Heart left ventricle (tissue), 16 donors: ENCODE measurements around the gene LAMA3. TPM values are rescaled to one million over a fixed set of nuclear protein-coding genes. Genes with fewer than 3 reads are reported as not detected.

Experiments
- ATAC-seq, 4 donors: fragments of 200-7000 bp; cut with Tn5 transposase; one replicate each; pipeline ENCODE4 v1.9.1; 2020 to 2022; ENCODE audit warnings: moderate library complexity in 4 of 4, mild to moderate bottlenecking in 3 of 4, moderate number of reproducible peaks in 1 of 4
- DNase-seq, 5 donors: peaks; one replicate each; pipeline ENCODE4 v3.0.0-alpha.2; 2020
- H3K27ac ChIP-seq, 12 donors: fragments of 200-600 bp; sonication (generic) in 4 of 12; one replicate each; pipeline versions ENCODE4 v1.5.0 to v1.8.0; 2016 to 2022; ENCODE audit warnings: mild to moderate bottlenecking in 2 of 12
- H3K27me3 ChIP-seq, 9 donors: fragments of 200-600 bp; sonication (generic) in 2 of 9; one replicate each; pipeline versions ENCODE4 v1.5.1 to v1.8.0; 2016 to 2022; ENCODE audit warnings: mild to moderate bottlenecking in 3 of 9
- H3K36me3 ChIP-seq, 9 donors: fragments of 200-600 bp; sonication (generic) in 2 of 9; one replicate each; pipeline versions ENCODE4 v1.5.0 to v1.8.0; 2018 to 2022; ENCODE audit warnings: mild to moderate bottlenecking in 2 of 9
- H3K4me1 ChIP-seq, 12 donors: fragments of 200-600 bp; sonication (generic) in 4 of 12; one replicate each; pipeline versions ENCODE4 v1.5.0 to v1.8.0; 2016 to 2022; ENCODE audit warnings: mild to moderate bottlenecking in 3 of 12
- H3K4me3 ChIP-seq, 12 donors: fragments of 200-600 bp; sonication (generic) in 4 of 12; one replicate each; pipeline versions ENCODE4 v1.5.0 to v1.8.0; 2017 to 2022; ENCODE audit warnings: mild to moderate bottlenecking in 9 of 12, moderate library complexity in 4 of 12
- H3K9me3 ChIP-seq, 12 donors: fragments of 200-600 bp; sonication (generic) in 4 of 12; one replicate each; pipeline versions ENCODE4 v1.5.0 to v1.8.0; 2016 to 2022; ENCODE audit warnings: mild to moderate bottlenecking in 1 of 12
- POLR2A ChIP-seq, 2 donors: fragments of 450-650 bp; IDR thresholded peaks; one replicate each; pipeline ENCODE4 v1.6.1; 2017; ENCODE audit warnings: antibody characterized with exemption in 2 of 2, mild to moderate bottlenecking in 2 of 2, moderate library complexity in 2 of 2
- WGBS, 4 donors: extraction: QIAGEN DNeasy Blood & Tissue Kit in 2 of 4; methylation state at CpG; one replicate each; pipeline versions ENCODE4 v1.1.5 to v1.1.7; 2013 to 2018; 5-methylcytosine and 5-hydroxymethylcytosine counted together
- intact Hi-C, 10 donors: fragments of 100-400 bp; cut with DNase I; formaldehyde crosslinking; loops; one replicate each; pipeline versions ENCODE4 v1.11.1 to v1.14.2; 2022
- polyA plus RNA-seq, 2 donors: library from polyadenylated mRNA; stranded (reverse); fragments of 200-250 nt; gene quantifications; one replicate each; pipeline ENCODE4 v1.2.3, GENCODE V29; 2013
- total RNA-seq, 9 donors: library from RNA; depleted of rRNA in 2 of 9; stranded (reverse); fragments of >200 nt in 2 of 9; fragmentation: NEBNext Ultra II Directional in 3 of 9; extraction: Animal tissue kit (Norgen Biotek cat#: 25700) in 3 of 9; gene quantifications; one replicate each; pipeline versions ENCODE4 v1.1.0 to v1.2.4, GENCODE V29; 2016 to 2023
- TF ChIP-seq, protein P1 (sequence below), 12 donors: fragments of 200-600 bp; sonication (generic) in 4 of 12; IDR thresholded peaks; one replicate each; pipeline versions ENCODE4 v1.5.0 to v1.8.0; 2018 to 2022; ENCODE audit warnings: antibody characterized with exemption in 12 of 12, mild to moderate bottlenecking in 5 of 12
- donor health status: ischemic (EF 13 %, LVEDD 7.1; RV severe dilation, severe dysfunction).
- donor health status: healthy with polysubstance abuse.
- donor health status: DM: no; HTN: yes; CAD: no.
- donor health status: DM: no; HTN: no; CAD: no.
- donor health status: ischemic (EF 25% LVEDD 6.9; RV normal size, moderate dysfunction).
- donor health status: ischemic (EF 25% LVEDD 5.7; RV mildly dilated, moderate dysfunction).
- donor health status: healthy.
- donor health status: DM: yes; HTN: yes; CAD: no.
- donor health status: ischemic (EF 35%, LVEDD 5.7; RV mildly dilated, moderate dysfunction).
- donor health status: nonischemic (EF 11% LVEDD 7.7; RV severe dilation, severe dysfunction).
- donor health status: DM: yes; HTN: yes; CAD: no.
- donor health status: PGD.
- donor health status: ischemic (EF 29% LVEDD 5.4; RV normal size, mild dysfunction).
- donor health status: nonischemic (EF 23%, LVEDD 6.1; RV moderate dilation, normal function).

The LAMA3 gene
- total and polyA plus RNA-seq, 11 donors = 1.2 to 6.6 (median 3.2) TPM

DNA sequence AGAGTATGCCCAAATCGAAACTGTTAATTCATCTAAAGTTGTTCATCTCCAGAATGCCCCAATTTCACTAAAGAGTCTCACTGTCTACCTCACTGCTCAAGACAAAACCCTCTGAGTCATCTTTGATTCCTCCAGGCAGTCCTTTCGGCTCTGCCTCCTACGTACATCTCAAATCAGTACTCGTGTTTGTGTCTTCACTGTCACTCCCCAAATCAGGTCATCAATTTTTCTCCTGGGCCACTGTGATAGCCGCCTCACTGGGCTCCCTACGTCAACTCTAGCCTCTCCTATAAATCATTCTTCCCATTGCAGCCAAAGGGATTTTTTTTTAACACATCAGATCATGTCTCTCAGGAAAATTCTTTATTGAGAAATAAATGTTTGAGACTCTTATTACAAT is 283.2 kb downstream of the LAMA3 start:
- WGBS, 4 donors = 78 to 84% (median 82%) methylated on average over 6 of the region's 6 CpGs
- Histone ChIP-seq H3K4me1 (peaks cover 0 to 19% (median 0%) of the 10 kb centered on the region in 12 donors), H3K27me3 (no peaks in the 10 kb centered on the region), H3K36me3 (no peaks in the 10 kb centered on the region), H3K9me3 (peaks cover 0 to 13% (median 0%) of the 10 kb centered on the region in 12 donors), H3K4me3 (no peak overlapping the region), H3K27ac (no peak overlapping the region)
- DNase-seq = no peak
- no peak for ATAC-seq
- TF ChIP-seq, protein P1, sequence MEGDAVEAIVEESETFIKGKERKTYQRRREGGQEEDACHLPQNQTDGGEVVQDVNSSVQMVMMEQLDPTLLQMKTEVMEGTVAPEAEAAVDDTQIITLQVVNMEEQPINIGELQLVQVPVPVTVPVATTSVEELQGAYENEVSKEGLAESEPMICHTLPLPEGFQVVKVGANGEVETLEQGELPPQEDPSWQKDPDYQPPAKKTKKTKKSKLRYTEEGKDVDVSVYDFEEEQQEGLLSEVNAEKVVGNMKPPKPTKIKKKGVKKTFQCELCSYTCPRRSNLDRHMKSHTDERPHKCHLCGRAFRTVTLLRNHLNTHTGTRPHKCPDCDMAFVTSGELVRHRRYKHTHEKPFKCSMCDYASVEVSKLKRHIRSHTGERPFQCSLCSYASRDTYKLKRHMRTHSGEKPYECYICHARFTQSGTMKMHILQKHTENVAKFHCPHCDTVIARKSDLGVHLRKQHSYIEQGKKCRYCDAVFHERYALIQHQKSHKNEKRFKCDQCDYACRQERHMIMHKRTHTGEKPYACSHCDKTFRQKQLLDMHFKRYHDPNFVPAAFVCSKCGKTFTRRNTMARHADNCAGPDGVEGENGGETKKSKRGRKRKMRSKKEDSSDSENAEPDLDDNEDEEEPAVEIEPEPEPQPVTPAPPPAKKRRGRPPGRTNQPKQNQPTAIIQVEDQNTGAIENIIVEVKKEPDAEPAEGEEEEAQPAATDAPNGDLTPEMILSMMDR (IDR thresholded peaks at IDR 0.05) = no peak
- no peak for TF ChIP-seq POLR2A (IDR thresholded peaks at IDR 0.05)
- intact Hi-C loops = no loop called here

DNA sequence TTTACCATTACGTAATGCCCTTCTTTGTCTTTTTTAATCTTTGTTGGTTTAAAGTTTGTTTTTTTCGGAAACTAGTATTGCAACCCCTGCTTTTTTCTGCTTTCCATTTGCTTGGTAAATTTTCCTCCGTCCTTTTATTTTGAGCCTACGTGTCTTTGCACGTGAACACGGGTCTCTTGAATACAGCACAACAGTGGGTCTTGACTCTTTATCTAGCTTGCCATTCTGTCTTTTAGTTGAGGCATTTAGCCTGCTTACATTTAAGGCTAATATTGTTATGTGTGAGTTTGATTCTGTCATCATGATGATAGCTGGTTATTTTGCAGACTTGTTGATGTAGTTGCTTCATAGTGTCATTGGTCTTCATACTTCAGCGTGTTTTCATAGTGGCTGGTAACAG is 287.9 kb downstream of the LAMA3 start:
- Histone ChIP-seq H3K36me3 (no peaks in the 10 kb centered on the region), H3K4me1 (peaks cover 0 to 14% (median under 1%) of the 10 kb centered on the region in 12 donors), H3K4me3 (no peak overlapping the region), H3K27ac (no peak overlapping the region), H3K27me3 (no peaks in the 10 kb centered on the region), H3K9me3 (peaks cover 0 to 13% (median 0%) of the 10 kb centered on the region in 12 donors)
- ATAC-seq (no peak), DNase-seq (no peak)
- 93 to 97% (median 95%) methylated on average over 7 of the region's 7 CpGs for WGBS, 4 donors
- intact Hi-C loops = no loop called here
- TF ChIP-seq POLR2A (IDR thresholded peaks at IDR 0.05) = no peak

DNA sequence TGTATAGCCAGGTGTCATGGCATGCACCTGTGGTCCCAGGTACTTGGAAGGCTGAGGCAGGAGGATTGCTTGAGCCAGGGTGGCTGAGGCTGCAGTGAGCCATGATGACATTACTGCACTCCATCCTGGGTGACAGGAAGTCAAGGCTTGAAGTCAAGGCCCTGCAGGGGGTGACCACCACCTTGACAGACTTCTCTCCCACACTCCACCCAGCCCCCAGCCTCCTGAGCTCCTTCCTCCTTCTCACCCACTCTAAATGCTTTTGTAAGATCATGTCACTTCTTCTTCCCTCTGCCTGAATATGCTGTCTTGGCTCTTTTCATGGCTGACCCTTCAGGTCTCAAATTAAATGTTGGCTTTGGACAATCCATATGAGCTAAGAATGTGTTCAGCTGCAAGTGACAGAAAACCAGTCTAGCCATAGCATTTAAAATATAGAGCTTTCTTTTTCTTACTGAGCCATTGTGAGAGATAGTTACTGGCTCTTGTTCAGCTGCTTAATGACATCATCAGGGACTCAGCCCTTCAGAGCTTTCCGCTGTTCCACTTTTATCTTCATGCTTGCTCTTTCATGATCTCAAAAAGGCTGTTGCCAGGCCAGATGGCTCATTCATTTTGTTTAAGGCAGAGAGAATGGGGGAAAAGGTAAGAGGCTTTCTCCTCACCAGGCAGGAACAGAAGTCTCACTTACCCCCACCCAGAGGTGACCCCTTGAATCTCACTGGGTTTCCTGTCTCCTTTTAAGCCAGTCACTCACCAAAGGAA is 288.6 kb downstream of the LAMA3 start:
- Histone ChIP-seq H3K9me3 (peaks cover 0 to 13% (median 0%) of the 10 kb centered on the region in 12 donors), H3K36me3 (no peaks in the 10 kb centered on the region), H3K4me3 (no peak overlapping the region), H3K27ac (no peak overlapping the region), H3K4me1 (peaks cover 0 to 21% (median 2%) of the 10 kb centered on the region in 12 donors), H3K27me3 (no peaks in the 10 kb centered on the region)
- WGBS, 4 donors = 74 to 83% (median 80%) methylated on average over 1 of the region's 1 CpG
- TF ChIP-seq POLR2A (IDR thresholded peaks at IDR 0.05) = no peak
- TF ChIP-seq, protein P1 (IDR thresholded peaks at IDR 0.05) = no peak
- ATAC-seq (peak in 2 of 4 donors; percentile 62 to 63), DNase-seq (no peak)
- intact Hi-C loops = no loop called here

DNA sequence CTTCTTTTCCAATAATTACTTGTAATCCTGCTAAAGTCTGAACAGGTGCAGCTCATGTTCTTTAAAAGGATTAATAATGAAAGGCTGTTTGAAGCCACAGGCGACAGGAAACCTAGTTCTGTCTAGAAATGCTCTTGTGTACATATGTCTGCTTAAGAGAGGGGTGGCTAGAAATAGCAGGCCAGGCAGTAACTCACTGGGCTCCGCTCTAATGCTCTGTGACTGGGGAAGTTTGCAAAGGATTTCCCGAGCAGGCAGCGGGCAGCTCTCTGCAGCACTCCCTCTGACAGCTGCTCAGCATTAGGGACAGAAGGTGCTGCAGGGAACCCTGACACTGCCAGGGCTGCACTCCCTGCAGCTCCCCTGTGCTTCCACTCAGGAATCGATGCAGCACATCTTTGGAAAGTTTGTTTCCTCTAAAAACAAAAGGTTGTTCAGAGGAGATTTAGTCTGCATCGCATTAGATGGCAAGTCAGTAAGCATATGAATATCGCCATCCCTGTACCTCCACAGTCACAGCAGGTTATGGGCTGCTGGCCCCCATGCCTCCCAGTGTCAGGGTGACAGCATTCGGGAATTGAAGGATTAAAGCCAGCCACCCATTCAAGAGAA is 292.2 kb downstream of the LAMA3 start:
- H3K4me1 ChIP-seq = peaks cover 0 to 21% (median 2%) of the 10 kb centered on the region in 12 donors
- H3K36me3 ChIP-seq = no peaks in the 10 kb centered on the region
- WGBS, 4 donors = 61 to 77% (median 74%) methylated on average over 8 of the region's 8 CpGs
- ATAC-seq (peak in 2 of 4 donors; percentile 19 to 44), DNase-seq (no peak)
- intact Hi-C loops = no loop called here
- H3K27me3 ChIP-seq = no peaks in the 10 kb centered on the region
- H3K27ac ChIP-seq = peak overlapping the region in 2 of 12 donors; percentile 49 to 73
- H3K9me3 ChIP-seq = peaks cover 0 to 7% (median 0%) of the 10 kb centered on the region in 12 donors
- H3K4me3 ChIP-seq = no peak overlapping the region
- TF ChIP-seq, protein P1 (IDR thresholded peaks at IDR 0.05) = no peak
- TF ChIP-seq POLR2A (IDR thresholded peaks at IDR 0.05) = no peak
